Measurements from ENCODE around the gene GEMIN7.
A peak's percentile ranks its signal among the peaks of the same experiment; 100 is the strongest.
"Not testable (repeated sequence)": the region's sequence is repeated elsewhere in the genome, so short reads cannot be mapped to it uniquely, and the experiment has no call there.

Gene GEMIN7

DNA sequence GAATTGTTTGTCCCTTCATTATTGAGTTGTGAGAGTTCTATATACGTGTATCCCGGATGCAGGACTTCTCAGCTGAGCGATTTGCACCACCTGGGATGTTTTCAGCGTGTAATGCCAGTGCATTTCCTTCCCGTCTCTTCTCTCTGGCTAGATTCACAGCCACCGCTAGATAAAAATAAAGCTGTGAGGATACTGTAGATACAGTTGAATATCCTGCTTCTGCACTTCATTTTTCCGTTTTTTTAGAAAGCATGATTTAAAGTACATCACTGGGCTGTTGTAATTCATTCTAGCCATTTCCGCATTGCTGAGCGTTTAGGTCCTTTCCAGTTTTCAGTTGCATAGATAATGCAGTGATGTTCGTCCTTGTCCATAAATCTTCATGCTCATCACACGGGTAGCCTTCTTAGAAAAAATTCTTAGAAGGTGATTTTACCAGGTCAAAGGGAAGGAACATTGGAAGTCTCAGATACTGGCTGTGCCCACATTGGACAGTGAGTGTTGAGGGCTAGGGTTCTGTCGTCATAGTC is 28.6 kb downstream of the GEMIN7 start:
- no peak for DNase-seq

DNA sequence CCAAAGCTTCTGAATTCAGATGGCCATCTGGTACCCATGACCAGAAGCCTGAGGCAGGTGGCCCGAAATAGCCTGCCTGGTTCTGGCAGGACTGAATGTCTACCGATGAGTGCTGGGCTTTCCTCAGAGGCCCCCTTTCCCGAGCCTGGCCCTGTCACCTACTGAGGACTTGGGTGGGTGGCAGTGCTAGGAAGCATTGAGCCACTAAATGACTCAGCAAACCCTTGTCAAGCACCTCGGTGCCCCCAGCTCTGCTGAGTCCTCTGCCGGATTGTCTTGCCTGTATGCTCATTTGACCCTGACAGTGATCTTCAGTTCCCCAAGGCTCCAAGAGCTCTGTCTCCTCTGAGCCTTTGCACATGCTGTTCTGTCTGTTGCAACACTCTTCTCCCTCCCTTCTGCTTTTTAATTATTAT is 31.8 kb downstream of the GEMIN7 start:
- DNase-seq, result no peak

DNA sequence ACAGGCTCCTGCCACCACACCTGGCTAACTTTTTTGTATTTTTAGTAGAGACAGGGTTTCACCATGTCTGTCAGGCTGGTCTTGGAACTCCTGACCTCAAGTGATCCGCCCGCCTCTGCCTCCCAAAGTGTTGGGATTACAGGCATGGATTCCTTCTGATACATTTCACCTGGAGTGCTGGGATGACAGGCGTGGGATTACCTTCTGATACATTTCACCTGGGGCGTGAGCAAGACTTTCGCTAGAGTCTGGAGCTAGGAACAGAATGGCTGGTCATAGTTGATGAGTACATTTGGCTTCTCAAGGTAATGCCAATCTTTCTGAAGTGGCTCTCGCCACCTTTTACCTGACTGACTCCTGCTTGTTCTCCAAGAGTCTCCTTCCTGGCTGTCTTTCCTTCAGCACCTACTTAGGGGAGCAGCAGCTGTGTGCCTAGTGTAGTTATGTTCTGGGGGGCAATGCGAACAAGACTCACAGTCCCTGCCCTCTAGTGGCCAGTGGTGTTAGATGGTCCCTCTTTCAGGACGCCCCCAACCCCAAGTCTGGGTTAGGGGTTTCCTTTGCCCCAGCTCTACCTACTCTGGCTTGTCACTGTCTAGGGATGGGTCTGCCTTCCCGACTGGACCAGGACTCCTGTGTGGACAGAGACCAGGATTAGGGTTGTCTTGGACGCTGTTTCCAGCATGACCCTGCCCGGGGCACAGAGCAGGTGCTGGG is 33.2 kb downstream of the GEMIN7 start:
- no peak for DNase-seq

DNA sequence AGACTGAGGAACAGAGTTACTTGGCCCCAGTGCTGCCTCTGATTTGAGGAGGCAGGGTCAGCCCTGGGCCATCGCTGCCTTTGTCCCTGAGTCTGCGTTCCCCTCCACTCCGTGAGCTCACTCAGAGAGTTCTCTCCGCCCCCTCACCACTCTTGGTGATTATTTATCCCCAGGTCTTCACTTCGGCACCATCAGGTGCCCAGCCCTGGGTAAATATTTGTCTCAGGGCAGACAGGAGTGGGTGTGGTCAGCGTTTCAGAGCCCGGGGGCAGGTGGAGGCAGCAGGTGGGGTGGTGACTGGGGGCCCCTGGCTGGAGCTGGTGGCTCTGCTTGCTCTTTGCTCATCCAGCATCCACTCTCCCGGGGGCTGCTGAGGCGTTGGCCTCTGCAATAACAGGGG is 34.6 kb downstream of the GEMIN7 start:
- DNase-seq, result no peak

DNA sequence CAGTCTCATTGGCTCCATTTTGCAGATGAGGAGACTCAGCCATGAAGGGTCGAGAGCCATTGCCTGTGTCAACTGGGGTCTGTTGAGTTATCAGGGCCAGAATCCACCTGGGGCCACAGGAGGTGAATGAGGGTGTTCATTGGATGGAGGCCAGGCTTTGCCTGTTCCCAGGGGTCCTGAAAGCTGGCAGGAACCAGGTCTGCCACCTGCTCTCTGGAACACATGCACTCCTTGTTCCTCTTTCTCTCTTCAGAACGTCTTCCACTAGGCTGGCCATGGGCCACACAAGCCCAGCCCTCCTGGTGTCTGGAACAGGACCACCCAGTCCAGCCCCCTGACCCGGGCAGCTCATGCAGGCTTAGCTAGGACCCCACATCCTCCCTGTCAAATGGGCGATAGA is 35.1 kb downstream of the GEMIN7 start:
- no peak for DNase-seq

DNA sequence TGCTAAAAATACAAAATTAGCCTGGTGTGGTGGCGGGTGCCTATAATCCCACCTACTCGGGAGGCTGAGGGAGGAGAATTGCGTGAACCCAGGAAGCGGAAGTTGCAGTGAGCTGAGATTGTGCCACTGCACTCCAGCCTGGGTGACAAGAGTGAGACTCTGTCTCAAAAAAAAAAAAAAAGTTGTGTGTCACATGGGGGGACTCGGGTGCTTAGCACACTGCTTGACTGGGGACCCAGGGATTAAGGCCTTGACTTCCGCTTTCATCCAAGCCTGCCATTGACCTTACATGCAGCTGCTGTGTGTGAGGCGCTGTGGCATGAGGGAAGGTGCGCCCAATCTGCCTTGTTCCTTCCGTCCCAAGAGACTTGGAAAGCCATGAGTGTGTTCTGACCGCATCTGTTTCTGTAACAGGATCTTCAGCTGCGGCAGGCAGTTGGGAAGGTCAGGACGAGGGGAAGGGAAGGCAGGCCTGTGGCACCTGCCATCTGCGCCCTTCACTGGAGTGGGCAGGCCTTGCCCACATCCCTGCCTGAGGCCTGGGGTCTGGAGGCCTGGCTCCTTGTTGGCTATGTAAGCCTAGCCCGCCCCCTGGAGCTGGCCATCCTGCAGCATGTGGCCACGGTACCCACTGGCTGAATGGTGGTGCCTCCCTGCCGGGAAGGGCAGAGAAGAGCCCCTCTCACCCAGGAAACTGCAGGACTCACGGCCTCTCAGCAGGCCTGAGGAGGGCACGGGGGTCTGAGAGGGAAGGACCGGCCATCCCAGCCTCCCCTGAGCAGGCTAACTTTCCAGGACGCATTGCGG is 37.0 kb downstream of the GEMIN7 start:
- DNase-seq, result no peak

DNA sequence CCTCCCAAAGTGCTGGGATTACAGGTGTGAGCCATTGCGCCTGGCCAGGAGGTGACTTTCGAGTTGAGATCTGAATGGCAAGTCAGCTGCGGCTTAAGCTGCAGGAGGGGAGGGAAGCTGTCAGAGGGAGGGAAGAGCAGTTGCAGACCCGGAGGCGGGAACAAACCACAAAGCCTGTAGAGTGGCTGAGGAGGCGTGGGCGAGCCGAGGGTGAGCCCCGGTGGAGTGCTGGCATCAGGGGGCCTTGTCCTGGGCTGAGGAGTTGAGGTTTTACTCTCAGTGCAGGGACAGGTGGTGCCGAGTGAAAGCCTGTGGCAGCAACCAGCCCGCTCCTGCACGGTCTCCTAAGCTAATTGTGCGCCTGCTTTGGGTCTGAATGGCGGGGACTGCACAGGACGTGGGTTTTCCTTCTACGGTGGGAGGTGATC is 38.1 kb downstream of the GEMIN7 start:
- DNase-seq, result no peak

DNA sequence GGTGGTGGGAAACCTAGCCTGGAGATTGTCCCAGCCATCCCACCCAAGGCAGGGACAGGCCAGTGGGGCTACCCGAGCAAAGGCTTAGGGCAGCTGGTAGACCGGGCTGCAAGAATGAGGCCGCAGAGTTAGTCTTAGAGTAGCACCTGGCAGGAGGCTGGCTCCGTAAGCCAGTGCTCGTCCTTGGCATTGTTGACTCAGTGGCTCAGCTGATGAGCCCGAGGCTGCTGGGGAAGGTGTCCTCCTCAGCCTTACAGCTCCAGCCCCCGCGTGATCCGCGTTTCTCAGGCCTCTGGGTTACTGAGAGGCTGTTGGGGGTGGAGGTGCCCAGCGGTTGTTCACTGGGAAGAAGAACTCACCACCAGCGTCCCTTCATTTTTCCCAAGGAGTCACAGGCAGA is 38.6 kb downstream of the GEMIN7 start:
- DNase-seq, result no peak

DNA sequence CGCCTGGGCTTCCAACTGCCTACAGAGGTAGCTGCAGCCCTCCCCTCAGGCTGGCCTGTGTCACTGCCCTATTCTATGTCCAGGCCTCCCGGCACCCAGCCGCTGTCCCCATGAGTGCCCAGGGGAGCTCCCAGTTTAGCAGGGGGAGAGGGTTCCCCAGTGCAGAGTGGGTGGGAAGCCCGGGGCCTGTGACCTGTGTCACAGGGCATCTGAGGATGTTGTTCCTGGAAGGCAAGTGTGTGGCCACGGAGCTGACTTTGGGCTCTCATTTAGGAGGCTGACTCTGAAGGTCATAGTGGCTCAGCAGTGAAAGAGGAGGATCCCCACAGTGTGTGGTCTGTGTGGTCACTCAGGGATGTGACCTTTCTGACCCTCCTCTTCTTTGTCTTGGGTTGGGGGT is 39.0 kb downstream of the GEMIN7 start:
- DNase-seq, result no peak

DNA sequence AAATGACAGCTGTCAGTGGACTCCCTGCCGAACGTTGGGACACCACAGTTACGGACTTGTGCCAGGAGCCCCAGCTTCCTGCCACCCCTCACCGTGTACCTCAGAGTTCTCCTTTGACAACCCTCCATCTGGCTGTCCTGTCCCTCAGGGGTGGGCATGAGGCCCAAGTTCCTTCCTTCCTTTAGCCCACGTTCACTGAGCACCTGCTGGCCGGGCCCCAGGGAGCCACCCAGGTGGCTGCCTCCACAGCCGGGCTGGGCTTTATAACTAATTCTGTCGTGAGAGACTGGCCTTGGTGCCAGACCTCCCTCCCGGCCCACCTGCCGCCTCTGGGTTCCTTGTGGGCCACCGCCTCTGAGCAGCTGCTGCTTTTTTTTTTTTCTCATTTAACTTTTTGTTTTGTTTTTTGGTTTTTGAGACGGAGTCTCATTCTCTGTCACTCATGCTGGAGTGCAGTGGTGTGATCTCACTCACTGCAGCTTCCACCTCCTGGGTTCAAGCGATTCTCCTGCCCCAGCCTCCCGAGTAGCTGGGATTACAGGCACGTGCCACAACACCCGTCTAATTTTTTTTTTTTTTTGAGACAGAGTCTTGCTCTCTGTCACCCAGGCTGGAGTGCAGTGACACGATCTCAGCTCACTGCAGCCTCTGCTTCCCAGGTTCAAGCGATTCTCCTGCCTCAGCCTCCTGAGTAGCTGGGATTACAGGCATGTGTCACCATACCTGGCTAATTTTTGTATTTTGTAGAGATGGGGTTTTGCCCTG is 39.7 kb downstream of the GEMIN7 start:
- not testable (repeated sequence) for DNase-seq

DNA sequence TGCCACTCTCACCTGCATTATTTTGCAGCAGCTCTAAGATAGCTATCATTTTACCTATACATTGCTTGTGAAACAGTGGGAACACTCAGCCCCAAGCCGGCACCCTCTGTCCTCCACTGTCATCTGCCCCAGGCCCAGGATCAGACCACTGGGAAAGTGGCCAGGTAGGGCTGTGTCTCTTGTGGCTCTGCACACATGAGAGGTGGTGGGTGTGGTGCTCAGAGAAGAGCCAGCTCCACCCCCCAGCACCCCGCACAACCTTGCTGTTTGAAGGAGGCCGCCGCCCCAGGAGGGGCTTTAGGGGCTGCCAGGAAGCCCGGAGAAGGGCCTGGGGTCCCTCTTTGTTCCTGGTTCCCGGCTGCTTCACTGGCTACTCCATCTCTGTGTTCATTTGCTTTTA is 40.5 kb downstream of the GEMIN7 start:
- DNase-seq, result no peak

DNA sequence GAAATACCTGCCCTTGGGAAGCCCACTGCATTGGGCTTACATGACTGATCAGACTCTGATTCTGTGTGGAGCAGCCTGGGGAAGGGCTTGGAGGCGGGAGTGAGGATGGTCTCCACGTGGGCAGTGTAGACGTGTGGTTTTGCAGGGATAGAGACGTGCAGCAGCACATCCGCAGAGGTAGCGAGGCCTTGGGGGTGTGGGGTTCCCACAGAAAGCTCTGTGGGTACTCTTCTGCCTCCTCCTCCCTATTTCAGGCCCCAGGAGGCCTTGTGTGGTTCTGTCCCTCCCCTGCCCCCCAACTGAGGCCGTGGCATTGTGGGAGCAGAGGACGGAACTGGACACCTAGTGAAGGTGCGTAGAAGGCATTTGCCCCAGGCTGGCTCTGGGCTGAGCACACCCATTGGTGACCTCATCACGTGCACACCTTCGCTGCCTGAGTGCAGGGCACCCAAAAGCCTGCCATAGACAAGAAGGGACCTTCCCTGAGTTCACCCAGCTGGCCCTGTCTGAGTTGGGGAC is 42.8 kb downstream of the GEMIN7 start:
- DNase-seq, result no peak

DNA sequence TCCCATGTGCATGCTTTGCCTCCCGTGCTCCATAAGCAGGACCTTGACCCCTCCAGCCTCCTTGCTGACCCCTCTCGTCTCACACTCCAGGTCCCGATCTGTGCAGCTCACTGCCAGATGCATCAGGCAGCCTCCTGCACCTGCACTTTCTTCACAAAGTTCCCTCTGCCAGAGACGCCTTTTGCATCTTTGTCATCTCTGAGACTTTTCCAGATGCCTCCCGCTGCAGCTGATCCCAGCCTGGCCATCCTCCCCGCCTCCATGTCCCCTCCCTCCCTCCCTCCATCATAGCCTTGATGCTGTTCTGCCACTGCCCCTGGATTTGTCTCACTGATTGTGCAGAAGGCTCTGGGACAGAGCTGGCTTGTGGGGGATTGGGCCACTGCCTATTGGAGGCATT is 43.8 kb downstream of the GEMIN7 start:
- DNase-seq, result no peak

DNA sequence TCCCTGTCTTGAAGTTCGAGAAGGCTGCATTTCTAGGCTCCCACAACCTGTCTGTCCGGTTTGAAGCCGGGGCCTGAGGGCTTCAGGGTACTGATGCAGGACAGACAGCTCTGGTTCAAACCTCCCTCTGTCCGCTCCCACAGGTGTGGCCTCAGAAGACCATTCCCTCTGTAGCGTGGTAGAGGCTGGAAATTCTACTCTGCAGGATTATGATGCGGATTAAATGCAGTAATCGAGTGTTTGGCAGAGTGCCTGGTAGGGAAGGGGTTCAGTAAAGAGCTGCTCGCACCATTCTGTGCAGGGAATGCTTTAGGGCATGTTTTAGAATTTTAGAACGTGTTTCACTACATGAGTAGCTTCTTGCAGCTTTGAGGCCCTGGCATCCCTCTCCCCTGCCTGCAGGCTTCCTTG is 44.4 kb downstream of the GEMIN7 start:
- no peak for DNase-seq

DNA sequence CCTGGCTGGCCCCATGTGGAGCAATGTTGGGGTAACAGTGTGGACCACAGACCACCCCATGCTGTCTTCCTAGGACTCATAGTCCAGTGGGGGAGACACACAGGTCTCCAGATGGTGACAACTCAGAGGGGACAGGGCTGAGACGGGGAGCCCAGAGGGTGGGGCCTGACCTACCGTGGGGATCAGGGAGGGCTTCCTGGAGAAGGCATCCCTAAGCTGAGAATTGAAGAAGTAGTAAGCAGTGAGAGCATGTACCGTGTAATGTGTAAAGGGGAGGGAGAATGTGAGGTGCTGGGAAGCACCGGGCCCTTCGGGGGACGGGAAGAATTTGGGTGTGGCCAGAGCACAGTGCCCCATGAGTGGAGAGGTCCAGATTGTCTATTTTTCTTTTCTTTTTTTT is 45.0 kb downstream of the GEMIN7 start:
- DNase-seq, result no peak

DNA sequence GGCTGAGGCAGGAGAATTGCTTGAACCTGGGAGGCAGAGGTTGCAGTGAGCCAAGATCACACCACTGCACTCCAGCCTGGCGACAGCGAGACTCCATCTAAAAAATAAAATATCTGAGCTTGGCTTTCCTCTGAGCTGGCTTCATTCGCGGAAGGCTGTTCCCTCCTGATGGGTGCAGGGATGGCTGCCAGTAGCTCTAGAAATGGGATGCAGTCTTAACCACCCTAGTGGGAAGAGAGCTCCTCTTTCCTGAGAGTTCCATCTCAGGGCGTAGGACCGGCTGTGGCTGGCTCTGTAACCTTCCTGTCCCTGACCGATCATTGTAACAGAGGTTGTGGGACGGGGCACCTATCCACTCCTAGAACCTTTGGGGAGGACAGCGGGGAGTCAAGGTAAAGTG is 46.3 kb downstream of the GEMIN7 start:
- DNase-seq, result no peak

DNA sequence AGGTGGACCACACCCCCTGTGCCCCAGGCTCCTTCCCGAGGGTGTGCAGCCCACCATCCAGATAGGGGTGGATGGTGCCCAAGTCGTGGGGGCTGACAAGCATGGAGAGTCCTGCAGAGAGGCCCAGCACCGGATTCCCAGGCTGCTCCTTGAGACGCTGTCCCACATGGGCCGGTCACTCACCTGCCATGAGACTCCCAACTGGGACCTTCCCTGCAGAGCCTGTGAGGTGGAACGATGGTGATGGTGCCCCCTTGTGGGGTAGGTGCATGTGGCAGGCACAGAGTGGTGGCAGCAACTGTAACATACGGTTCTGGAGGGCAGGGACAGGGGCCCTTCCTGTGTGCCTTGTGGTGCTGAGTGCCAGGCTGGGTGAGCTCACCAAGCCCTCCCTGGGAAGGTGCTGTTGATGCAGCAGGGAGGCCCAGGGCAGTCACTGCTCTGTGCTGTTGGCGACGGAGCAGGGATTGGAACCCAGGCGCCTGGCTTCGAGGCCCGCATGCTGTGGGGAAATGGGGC is 47.0 kb downstream of the GEMIN7 start:
- DNase-seq, result peak; percentile 65

DNA sequence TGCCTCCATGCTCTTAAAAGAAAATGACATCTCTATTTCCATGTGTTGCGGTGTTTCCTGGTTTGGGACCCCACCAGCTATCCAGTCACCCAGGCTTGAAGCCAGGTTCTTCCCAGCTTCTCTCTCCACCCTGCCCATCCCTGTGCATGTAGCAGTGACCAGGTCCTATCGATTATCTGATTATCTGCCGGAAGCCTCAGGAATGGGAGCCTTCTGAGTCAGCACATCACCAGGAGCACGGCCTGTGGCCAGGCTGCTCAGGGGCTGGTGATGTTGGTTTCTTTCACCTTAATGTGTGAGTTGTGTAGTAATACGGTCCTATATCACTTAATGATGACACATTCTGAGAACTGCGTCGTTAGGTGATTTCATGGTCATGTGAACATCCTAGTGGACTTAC is 47.6 kb downstream of the GEMIN7 start:
- DNase-seq, result no peak

DNA sequence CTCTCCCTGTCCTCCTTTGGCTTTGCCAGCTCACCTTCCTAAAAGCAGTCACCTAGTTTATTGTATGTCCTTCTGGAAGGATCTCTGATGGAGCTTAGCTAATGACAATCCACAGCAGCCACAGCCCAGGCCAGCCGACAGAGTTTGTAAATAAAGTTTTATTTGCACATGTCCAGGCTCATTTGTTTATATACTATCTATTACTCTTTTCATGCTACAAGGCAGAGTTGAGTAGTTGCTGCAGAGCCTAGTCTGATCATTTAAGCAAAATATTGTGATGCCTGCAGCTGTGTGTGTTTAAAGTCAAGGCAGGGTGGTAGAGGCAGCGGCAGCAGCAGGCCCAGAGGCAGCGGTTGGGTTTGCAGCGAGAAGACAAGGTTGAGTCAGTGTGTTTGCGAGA is 49.1 kb downstream of the GEMIN7 start:
- no peak for DNase-seq

DNA sequence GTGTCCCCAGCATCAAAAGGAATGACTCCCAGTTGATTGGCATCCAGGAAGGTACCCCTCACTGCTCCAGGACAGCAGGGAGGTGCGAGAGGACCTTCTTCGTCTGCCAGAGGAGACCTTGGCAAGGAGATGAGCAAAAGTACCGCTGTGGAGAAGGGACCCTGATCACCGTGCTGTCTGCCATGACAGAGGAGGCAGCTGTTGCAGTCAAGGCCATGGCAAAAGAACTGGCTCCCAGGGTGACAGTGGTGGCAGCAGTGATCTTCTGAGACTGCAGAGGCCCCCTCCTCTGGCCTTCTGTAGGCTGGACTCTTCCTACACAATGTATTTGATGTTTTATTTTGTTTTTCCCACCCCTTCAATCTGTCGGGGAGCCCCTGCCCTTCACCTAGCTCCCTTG is 49.7 kb downstream of the GEMIN7 start:
- DNase-seq, result no peak

DNA sequence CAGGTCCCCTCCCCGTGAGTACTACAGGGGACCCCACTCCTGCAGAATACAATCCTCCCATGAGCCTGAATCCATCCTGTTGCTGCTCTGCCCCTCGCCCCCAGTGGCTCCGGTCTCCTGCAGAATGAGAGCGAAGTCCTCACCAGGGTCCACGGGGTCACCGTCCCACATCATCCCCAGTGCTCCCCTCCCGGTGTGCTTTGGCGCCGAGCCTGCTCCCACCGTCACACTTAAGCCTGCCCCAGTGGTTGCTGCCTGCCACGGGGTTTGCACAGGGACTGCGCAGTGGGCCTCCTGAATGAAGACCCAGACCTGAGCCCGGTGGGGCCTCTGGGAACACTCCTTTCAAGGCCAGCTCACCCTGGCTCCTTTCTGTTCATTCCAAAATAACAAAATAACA is 51.2 kb downstream of the GEMIN7 start:
- DNase-seq, result no peak

DNA sequence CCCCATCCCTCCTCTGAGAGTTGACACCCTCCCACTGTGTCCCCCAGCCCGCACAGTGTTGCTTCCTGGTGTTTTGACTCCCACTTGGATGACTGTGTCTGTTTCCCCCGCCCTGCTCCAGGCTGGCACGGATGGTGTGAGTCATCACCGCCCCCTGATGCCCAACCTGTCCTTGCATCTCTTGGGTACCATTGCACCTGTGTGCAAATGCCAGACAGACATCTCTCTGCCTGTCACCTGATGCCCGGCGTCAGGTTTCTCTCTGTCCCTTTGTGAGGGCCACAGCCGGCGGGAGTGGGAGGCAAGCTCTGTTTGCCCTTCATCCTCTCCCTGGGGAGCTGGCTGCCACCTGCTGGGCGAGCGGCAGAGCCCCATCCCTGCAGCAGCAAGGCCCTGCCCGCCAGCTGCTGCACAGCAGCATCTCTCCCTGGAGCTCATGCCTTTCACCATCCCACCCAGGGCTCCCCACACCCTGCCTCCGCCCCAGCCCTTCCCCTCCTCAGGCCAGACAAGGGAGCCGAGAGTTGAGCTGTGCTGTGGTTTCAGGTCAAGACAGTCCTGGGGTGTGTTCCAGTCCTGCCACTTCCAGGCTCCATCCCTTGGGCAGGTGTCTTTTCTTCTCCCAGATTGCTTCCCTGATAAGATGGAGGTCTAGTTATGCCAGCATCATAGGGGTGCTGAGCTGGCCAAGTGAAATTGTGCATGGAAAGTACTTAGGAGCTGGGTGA is 52.0 kb downstream of the GEMIN7 start:
- no peak for DNase-seq
